ENCODE data around the gene TMEM190.

- no peak for TF ChIP-seq CTCF (conservative IDR thresholded peaks at IDR 0.05)
- no peak for TF ChIP-seq ZFX (IDR thresholded peaks at IDR 0.05)
Measured at GRCh38 chr19:55348317-55349034, 28.1 kb upstream of the TMEM190 start.

Data from C4-2B (cell line).